ENCODE data around the gene PPT2. TPM values are rescaled to one million over a fixed set of nuclear protein-coding genes. Genes with fewer than 3 reads are reported as not detected.

PPT2 gene
- total RNA-seq, 1 experiment from 2014 or later = 38.2 TPM

DNA sequence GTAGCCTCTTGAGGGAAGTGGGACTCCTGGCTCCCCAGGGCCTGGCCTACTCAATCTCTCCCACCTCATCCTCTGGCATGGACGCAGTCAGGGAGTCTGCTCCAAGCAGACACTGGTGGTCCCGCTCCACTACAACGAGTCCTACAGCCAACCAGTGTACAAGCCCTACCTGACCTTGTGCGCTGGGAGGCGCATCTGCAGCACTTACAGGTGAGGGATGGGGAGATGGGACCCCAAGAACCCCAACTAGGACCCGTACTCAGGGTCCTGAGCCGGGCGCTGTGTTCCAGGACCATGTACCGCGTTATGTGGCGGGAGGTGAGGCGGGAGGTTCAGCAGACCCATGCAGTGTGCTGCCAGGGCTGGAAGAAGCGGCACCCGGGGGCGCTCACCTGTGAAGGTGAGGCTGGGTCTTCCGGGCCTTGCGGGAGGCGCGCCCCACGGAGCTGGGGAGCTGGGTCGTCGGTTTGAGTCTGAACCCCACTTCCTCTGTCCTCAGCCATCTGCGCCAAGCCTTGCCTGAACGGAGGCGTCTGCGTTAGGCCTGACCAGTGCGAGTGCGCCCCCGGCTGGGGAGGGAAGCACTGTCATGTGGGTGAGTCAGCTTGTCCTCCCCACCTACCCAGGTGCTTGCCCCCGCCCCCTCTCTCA lies 12.6 kb downstream of the PPT2 start:
- TF ChIP-seq, protein P1, sequence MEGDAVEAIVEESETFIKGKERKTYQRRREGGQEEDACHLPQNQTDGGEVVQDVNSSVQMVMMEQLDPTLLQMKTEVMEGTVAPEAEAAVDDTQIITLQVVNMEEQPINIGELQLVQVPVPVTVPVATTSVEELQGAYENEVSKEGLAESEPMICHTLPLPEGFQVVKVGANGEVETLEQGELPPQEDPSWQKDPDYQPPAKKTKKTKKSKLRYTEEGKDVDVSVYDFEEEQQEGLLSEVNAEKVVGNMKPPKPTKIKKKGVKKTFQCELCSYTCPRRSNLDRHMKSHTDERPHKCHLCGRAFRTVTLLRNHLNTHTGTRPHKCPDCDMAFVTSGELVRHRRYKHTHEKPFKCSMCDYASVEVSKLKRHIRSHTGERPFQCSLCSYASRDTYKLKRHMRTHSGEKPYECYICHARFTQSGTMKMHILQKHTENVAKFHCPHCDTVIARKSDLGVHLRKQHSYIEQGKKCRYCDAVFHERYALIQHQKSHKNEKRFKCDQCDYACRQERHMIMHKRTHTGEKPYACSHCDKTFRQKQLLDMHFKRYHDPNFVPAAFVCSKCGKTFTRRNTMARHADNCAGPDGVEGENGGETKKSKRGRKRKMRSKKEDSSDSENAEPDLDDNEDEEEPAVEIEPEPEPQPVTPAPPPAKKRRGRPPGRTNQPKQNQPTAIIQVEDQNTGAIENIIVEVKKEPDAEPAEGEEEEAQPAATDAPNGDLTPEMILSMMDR (conservative IDR thresholded peaks at IDR 0.05) = no peak
- no peak for TF ChIP-seq EZH2 (IDR thresholded peaks at IDR 0.05; ENCODE audit: low read depth)
- no peaks in the 10 kb centered on the region for H3K9me3 ChIP-seq (ENCODE audit: insufficient read depth, low read depth)
- H3K36me3 ChIP-seq (ENCODE audit: low read depth) = no peaks in the 10 kb centered on the region
- no peaks in the 10 kb centered on the region for H4K20me1 ChIP-seq (ENCODE audit: insufficient read depth)
- no peaks in the 10 kb centered on the region for H3K27me3 ChIP-seq (ENCODE audit: insufficient read depth, low read depth)
- no peak overlapping the region for H3K27ac ChIP-seq
- CTCF ChIA-PET = no interaction called here
- no peak overlapping the region for H3K4me3 ChIP-seq
- BruUV-seq (replicated peaks) = no TSS peak
- H3K4me2 ChIP-seq = no peak overlapping the region
- intact Hi-C loops (cut with micrococcal nuclease; ENCODE audit: unreplicated experiment) = no loop called here
- DNase-seq = no peak
- POLR2A ChIA-PET (ENCODE audit: unreplicated experiment) = no interaction called here
- H3K79me2 ChIP-seq (ENCODE audit: low read depth) = no peaks in the 10 kb centered on the region
- no peaks in the 10 kb centered on the region for H3K4me1 ChIP-seq (replicated peaks; ENCODE audit: insufficient read depth)
- no peak overlapping the region for H2AFZ ChIP-seq
- peaks cover 17% of the 10 kb centered on the region; the same call in 1 of the 2 replicates for H3F3A ChIP-seq (ENCODE audit: insufficient read depth, low read depth)
- no peaks in the 10 kb centered on the region for H3K9me2 ChIP-seq (ENCODE audit: insufficient read depth)

DNA sequence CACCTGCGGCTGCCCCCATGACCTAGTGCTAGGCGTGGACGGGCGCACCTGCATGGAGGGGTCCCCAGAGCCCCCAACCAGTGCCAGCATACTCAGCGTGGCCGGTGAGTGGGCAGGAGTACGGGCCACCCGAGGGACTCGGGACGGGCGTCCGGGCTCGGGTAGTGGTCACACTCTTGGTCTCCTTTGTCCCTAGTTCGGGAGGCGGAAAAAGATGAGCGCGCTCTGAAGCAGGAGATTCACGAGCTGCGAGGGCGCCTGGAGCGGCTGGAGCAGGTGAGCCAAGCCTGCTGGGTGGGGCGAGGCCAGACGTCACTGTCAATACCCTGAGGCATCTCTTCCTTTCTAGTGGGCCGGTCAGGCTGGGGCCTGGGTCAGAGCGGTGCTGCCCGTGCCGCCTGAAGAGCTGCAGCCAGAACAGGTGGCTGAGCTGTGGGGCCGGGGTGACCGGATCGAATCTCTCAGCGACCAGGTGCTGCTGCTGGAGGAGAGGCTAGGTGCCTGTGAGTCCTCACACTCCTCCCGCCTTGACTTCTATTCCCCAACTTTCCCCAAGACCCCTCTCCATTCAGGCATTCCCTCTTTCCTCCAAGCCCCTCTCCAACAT lies 13.3 kb downstream of the PPT2 start:
- H3K79me2 ChIP-seq (ENCODE audit: low read depth) = no peaks in the 10 kb centered on the region
- H3K4me2 ChIP-seq = no peak overlapping the region
- no peaks in the 10 kb centered on the region for H3K36me3 ChIP-seq (ENCODE audit: low read depth)
- H3K9me2 ChIP-seq (ENCODE audit: insufficient read depth) = no peaks in the 10 kb centered on the region
- no TSS peak for BruUV-seq (replicated peaks)
- no peak overlapping the region for H2AFZ ChIP-seq
- no peaks in the 10 kb centered on the region for H3K9me3 ChIP-seq (ENCODE audit: insufficient read depth, low read depth)
- no peak for TF ChIP-seq EZH2 (IDR thresholded peaks at IDR 0.05; ENCODE audit: low read depth)
- TF ChIP-seq, protein P1 (conservative IDR thresholded peaks at IDR 0.05) = no peak
- CTCF ChIA-PET = no interaction called here
- DNase-seq = no peak
- no peaks in the 10 kb centered on the region for H3K4me1 ChIP-seq (replicated peaks; ENCODE audit: insufficient read depth)
- no peak overlapping the region for H3K27ac ChIP-seq
- H3K4me3 ChIP-seq = no peak overlapping the region
- no peaks in the 10 kb centered on the region for H3K27me3 ChIP-seq (ENCODE audit: insufficient read depth, low read depth)
- POLR2A ChIA-PET (ENCODE audit: unreplicated experiment) = no interaction called here
- intact Hi-C loops (cut with micrococcal nuclease; ENCODE audit: unreplicated experiment) = no loop called here
- H4K20me1 ChIP-seq (ENCODE audit: insufficient read depth) = no peaks in the 10 kb centered on the region
- peaks cover 17% of the 10 kb centered on the region; the same call in 1 of the 2 replicates for H3F3A ChIP-seq (ENCODE audit: insufficient read depth, low read depth)

DNA sequence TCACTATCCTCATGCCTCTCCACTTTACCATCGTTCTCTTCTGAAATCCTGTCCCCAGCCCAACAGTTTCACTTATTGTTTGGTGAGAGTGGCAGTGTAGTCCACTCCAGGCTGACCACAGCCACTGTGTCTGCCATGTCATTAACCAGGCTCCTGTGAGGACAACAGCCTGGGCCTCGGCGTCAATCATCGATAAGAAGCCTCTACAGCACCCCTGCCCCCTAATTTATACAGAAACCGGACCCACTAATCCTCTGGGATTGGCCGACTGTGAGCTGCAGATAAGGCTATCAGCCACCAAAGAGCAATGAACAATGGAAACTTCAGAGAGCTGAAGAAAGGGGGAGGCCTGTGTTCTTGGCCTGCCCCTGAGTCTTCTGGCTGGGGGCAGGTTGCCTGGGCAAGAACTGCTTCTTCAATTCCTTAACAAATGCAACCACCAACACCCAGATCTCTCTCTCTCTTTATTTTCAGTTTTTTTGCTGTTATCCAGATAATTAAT lies 13.9 kb downstream of the PPT2 start:
- H3K27me3 ChIP-seq (ENCODE audit: insufficient read depth, low read depth) = no peaks in the 10 kb centered on the region
- no TSS peak for BruUV-seq (replicated peaks)
- POLR2A ChIA-PET (ENCODE audit: unreplicated experiment) = no interaction called here

More for the DNA sequence above, 13.9 kb downstream of the PPT2 start:
- no peak overlapping the region for H3K4me2 ChIP-seq
- H3K27ac ChIP-seq = no peak overlapping the region
- H3K79me2 ChIP-seq (ENCODE audit: low read depth) = no peaks in the 10 kb centered on the region
- no peak overlapping the region for H2AFZ ChIP-seq
- peaks cover 17% of the 10 kb centered on the region; the same call in 1 of the 2 replicates for H3F3A ChIP-seq (ENCODE audit: insufficient read depth, low read depth)
- H4K20me1 ChIP-seq (ENCODE audit: insufficient read depth) = no peaks in the 10 kb centered on the region
- DNase-seq = no peak
- no peaks in the 10 kb centered on the region for H3K9me3 ChIP-seq (ENCODE audit: insufficient read depth, low read depth)
- no peak overlapping the region for H3K4me3 ChIP-seq
- no peaks in the 10 kb centered on the region for H3K9me2 ChIP-seq (ENCODE audit: insufficient read depth)
- no peaks in the 10 kb centered on the region for H3K36me3 ChIP-seq (ENCODE audit: low read depth)
- no peak for TF ChIP-seq EZH2 (IDR thresholded peaks at IDR 0.05; ENCODE audit: low read depth)
- TF ChIP-seq, protein P1 (conservative IDR thresholded peaks at IDR 0.05) = no peak
- intact Hi-C loops (cut with micrococcal nuclease; ENCODE audit: unreplicated experiment) = no loop called here
- H3K4me1 ChIP-seq (replicated peaks; ENCODE audit: insufficient read depth) = 0 out of 2 replicates have a peak, but pooled peaks cover under 1% of the 10 kb centered on the region
- CTCF ChIA-PET = no interaction called here

Measured in PC-9 (cell line).